ENCODE data around the gene ZNF507.

- TF ChIP-seq ZNF274 (IDR thresholded peaks at IDR 0.05; ENCODE audit: low read depth, low read length) (no peak), SUZ12 (IDR thresholded peaks at IDR 0.05; ENCODE audit: extremely low read depth, insufficient read depth, insufficient read length) (no peak), YY1 (IDR thresholded peaks at IDR 0.05; ENCODE audit: insufficient read depth, insufficient read length) (no peak)
Measured at GRCh38 chr19:32364040-32364439, 18.6 kb downstream of the ZNF507 start.

All from NT2/D1 (cell line).